T-helper 2 cell treated with Interferon-gamma antibody and Interleukin-4, amounts not matched to agents 100 ng/mL and 5 ng/mL, for 36 hours (primary cell): ENCODE data around the gene PLCG2. TPM values are rescaled to one million over a fixed set of nuclear protein-coding genes. Genes with fewer than 3 reads are reported as not detected.

Experiments
- intact Hi-C: fragments of 100-400 bp; cut with micrococcal nuclease; formaldehyde crosslinking; loops from one replicate; pipeline ENCODE4 v1.15.1; 2023
- total RNA-seq: library from RNA; stranded (reverse); gene quantifications from 2 replicates; pipeline ENCODE4 v1.2.3, GENCODE V29; 2022

PLCG2 gene
- total RNA-seq, 1 donor from 2014 or later, result 4.2 TPM

DNA sequence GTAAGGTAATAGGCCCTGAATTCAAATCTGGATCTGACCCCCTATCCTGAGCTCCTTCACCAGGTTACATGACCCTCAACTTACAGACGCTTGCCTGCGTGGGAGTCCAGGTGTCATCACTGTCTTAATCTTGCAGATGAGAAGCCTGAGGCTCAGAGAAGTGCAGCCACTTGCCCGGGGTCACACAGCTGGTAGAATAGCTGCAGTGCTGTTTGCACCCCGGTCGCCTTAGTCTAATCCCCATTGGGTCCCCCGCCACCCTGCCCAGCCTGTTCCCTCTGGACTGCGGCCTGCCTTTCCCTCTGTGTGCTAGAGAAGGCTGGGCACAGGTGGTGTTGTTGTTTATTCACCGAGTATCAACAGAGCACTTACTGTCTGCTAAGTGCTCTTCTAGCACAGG, 125.2 kb downstream of the PLCG2 start:
- intact Hi-C loops, result no loop called here

DNA sequence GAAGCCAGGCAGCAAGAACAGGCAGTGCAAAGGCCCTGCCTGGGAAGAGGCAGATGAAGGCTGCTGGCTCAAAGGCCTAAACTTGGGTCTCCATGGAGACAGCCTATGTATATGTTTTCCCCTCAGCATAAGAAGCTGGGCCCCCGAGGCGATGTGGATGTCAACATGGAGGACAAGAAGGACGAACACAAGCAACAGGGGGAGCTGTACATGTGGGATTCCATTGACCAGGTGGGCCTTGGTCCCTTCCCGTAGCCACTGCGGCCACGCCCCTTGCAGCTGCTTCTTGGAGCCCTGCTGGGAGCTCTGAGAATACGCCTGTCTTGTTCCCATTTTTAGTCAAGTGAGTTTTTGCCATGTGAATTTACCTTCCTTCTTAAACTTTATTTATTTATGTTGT, 126.2 kb downstream of the PLCG2 start:
- intact Hi-C loops, result no loop called here

DNA sequence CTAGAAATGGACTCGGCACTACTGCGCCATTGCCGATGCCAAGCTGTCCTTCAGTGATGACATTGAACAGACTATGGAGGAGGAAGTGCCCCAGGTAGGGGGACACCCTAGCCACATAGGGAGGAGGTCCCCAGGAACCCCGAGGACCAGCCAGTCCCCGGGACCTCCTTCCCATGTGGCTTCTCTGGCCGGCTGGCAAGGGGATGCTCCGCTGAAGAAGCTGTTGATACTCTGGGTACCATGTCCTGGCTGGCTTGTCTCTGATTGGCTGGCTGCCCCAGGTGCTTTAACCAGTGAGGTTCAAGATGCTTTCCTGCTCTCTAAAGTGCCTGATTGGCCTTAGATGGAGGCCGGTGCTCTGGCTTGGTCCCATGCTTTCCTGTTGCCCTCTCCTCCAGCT, 128.6 kb downstream of the PLCG2 start:
- intact Hi-C loops, result no loop called here

DNA sequence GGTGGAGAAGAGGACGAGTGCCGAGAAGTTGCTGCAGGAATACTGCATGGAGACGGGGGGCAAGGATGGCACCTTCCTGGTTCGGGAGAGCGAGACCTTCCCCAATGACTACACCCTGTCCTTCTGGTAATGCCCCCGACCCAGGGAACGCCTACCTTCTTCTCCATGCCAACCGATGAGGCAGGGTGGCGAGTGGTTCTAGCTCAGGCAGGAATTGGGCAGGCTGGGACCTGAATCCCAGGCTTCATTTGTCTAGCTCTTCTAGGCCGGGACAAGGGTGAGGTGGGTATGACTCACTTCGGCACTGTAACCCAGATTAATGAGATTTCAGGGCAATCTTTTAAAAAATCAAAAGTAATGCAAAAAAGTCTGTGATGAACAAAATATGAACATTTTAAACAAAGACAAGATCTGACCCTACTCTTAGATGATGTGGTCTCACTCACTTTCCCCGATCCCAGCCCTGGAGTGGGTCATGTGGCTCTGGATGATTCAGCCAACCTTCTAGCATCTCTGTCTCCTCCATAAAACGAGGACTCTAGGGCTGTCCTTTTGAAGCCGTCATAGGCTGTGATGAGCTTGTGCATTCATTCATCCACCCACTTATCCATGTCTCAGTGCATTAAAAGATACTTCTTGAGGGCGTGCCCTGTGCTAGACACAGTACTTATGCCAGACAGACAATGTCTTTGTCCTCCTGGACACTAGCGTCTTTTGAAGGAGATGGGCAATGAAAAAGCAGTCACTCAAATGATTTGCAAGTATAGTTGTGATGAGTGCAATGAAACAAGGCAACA, 129.6 kb downstream of the PLCG2 start:
- intact Hi-C loops, result no loop called here

DNA sequence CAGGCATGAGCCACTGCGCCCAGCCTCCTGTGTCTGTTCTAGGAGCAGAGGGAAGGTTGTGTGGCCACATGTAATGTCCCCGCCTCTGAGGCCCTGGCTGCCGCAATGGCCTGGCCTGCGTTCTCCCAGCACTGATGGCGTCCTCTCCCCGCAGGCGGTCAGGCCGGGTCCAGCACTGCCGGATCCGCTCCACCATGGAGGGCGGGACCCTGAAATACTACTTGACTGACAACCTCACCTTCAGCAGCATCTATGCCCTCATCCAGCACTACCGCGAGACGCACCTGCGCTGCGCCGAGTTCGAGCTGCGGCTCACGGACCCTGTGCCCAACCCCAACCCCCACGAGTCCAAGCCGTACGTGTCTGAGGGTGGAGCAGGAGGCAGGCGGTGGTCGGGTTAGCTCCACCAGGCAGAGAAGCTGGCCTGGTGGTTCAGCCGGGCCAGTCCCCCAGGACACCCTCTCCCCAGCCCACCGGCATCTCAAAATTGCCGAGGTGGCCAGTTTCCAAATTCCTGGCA, 131.3 kb downstream of the PLCG2 start:
- intact Hi-C loops, result no loop called here

DNA sequence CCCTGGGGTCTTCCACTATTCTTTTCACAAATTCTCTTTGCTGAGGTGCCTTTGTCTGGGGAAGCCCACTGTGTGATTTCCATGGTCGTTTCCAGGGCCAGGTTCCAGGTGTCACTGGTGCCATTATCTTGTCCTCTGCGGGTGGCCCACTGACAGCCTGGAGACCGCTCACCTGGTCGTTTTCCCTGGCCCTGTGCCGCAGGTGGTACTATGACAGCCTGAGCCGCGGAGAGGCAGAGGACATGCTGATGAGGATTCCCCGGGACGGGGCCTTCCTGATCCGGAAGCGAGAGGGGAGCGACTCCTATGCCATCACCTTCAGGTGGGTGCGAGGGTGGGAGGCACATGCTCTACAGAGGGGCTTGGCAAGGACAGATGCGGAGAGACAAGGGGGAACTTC, 133.3 kb downstream of the PLCG2 start:
- intact Hi-C loops, result no loop called here

DNA sequence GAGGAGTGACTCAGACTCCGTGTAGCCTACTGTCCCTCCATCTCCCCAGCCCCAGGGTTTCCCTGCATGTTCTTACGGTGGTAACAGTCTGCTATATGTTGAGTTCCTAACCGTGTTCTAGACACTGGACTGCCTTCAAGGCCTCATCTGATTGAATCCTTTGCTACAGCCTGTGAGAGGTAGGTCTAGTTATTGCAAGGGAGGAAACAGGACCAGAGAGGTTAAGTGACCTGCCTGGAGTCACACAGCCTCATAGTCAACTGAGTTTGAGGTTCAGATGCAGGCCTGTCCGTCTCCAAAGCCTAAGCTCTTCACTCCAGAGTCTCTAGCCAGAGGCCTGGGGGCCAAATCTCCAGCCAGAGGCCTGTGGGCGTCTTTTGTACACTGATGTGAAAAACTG, 134.1 kb downstream of the PLCG2 start:
- intact Hi-C loops, result no loop called here

DNA sequence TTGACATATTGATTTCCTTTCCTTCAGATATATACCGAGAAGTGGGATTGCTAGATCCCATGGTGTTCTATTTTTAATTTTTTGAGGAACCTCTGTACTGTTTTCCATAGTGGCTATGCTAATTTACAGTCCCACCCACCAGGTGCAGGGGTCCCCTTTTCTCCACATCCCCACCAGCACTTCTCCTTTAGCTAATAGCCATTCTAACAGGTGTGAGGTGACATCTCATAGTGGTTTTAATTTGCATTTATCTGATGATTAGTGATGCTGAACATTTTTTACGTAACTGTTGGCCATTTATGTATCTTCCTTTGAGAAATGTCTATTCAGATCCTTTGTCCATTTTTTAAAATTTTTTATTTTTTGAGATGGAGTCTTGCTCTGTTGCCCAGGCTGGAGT, 138.3 kb downstream of the PLCG2 start:
- intact Hi-C loops, result no loop called here

DNA sequence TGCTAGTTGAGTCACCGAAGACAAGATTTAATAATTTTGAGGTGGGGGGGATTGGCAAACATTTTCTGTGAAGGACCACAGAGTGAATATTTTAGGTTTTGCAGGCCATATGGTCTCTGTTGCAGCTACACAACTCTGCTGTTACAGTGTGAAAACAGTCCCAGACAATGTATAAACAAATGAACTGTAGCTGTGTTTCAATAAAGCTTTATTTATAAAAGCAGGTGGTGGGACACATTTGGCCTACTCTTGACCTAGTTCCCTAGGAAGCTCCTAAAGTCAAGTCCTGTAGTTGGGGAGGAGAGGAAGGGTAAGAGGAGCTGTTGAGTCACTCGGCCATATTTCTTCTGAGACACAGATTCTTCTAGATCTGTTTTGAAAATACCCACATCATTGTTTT, 139.8 kb downstream of the PLCG2 start:
- intact Hi-C loops, result no loop called here

DNA sequence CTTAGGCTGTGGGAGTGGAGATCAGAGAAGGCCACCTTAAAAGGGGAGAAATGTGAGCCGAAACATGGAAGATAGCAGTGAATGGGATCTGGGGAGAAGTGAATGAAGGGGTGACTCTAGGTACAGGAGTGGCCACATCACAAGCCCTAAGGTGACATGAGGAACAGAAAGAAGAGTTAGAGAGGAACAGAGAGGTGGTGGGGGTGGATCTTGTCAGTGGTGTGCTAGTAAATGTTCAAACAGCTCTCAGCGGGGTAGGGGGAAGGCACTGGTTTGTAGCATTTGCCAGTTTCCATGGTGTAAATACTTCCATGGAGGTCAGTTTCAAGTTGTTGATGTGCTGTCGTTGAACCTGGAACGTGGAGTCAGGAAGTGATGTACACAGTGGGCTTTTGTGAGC, 141.4 kb downstream of the PLCG2 start:
- intact Hi-C loops, result no loop called here

DNA sequence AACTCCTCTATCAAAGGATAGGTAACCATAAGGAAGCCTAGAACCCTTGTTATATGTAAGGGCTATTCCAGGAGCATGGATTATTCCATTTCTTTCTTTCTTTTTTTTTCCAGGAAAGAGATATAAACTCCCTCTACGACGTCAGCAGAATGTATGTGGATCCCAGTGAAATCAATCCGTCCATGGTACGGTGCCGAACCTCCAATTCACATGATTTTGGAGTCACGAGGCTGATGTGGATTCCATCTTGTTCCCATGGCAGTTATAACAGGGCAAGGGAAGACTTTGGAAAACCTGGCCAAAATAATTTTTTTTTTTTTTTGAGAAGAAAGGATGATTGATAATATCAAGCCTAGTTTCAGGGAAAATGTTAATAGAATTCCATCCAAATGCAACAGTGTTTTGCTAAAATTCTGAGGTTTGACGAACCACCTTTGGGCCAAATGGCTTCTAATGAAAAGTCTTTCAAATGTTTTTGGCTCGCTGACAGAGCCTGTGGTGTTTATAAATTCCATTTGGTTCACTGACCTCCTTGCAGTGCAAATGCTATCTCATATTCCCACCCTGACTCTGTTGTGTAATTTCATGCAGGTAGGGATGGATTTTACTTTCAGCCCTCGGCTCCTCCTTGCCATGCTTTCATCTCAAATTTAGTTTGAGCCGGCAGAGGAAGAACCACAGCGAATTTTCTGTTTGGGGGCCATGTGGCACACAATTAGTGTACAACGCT, 142.2 kb downstream of the PLCG2 start:
- intact Hi-C loops, result no loop called here

DNA sequence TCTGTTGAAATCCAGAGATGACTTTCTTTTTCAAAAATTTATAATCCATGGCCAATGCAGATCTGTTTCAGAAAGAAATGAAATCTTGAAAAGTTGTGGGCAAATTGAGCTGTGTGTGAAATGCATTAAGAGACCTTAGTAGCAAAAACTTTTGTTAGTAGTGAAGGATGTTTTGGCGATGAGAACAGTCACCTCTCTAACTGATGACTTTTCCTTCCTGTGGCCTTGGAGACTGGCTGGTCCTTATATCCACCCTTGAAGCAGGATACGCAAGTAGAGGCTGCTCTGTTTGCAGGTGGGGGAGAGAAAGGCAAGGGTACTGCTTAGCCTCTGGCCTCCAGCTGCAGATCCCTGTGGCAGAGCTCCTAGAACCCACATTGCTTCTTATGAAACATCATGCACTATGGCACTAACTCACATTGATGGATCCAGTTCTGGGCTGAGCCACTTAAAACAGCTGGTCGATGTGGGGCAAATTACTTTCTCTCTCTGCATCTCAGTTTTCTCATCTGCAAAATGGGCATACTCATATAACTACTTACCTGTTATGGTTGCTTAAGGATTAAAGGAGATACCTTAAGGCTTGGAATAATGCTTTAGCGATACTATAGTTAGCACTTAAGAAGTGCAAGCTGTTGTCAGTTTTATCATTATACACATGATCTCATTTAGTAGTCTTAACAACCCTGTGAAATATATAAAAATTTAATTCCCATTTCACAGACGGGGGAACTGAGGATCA, 142.9 kb downstream of the PLCG2 start:
- intact Hi-C loops, result no loop called here

DNA sequence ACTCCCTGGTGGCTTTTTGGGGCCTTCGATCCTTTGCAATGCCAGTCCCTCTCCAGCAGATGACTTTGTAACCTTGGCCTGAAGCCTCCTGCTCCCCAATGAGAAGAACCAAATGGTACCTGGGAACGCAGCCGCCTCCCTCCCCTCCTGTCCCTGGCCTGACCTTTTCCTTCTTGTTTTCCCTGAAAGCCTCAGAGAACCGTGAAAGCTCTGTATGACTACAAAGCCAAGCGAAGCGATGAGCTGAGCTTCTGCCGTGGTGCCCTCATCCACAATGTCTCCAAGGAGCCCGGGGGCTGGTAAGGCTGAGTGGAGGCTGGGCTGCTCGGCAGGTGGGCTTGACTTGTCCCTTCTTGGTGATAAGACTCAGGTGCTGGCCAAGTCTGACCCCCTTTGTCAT, 144.2 kb downstream of the PLCG2 start:
- intact Hi-C loops, result no loop called here

DNA sequence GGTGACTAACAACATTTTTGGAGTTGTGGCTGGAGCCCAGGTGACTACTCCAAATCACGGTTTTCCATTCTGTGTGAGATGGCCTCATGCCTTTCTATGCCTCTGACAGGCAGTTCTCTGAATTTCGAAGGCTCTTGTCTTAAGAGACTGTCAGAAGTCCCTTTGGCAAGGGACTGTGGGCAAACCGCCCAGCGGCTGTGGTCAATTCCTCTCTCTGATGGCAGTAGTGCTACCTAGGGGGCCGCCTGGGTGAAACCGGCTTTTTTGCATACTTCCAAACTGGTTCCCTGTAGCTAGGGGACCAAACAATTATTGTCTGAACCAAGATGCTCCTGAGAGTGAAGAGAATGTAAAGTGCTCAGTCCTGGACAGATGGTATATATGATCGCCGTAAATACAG, 145.9 kb downstream of the PLCG2 start:
- intact Hi-C loops, result no loop called here

DNA sequence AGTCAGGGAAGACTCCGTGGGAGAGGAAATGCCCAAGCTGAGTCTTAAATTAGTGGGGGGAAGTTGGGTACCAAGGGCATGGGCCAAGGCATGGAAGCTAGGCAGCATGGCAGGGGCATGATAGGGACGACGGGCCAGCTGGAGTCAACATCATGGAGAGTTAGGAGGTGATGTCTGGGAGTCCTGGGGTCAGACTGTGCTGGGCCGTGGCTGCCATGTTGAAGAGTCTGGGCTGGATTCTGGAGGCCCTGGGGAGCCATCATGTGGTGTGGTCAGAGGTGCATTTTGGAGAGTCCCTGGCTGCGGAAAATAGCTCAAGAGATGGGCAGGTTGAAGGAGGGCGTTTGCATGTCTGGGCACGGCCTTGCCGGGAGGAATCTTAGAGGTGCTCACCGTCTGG, 146.9 kb downstream of the PLCG2 start:
- intact Hi-C loops, result no loop called here

DNA sequence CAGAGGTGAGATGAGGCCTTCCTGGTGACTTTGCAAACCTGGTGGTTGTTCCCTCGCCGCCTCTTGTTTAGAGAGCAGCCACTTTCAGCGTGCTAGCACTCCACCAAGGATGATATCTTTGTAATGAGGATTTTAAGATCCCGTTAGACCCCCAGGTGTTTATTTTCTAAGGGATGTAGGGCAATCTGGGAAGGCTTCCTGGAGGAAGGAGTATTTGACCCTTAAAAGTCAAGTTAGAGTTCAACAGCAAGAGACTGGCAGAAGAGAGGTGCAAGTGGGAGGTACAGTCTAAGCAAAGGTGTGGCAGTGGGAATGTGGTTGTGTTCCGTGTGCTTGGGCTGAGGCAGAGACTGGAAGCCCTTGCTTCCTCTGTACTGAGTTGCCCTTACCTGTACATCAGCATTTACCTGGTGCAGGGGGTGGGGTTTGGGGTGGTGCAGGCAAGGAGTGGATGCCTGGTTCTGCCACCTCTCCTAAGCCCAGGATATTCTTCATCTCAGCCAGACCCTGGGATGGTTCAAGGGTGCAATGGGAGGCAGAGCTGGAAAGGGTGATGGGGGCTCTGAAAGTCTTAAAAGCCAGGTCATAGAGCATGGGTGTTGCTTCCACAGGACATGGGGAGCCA, 148.6 kb downstream of the PLCG2 start:
- intact Hi-C loops, result no loop called here

DNA sequence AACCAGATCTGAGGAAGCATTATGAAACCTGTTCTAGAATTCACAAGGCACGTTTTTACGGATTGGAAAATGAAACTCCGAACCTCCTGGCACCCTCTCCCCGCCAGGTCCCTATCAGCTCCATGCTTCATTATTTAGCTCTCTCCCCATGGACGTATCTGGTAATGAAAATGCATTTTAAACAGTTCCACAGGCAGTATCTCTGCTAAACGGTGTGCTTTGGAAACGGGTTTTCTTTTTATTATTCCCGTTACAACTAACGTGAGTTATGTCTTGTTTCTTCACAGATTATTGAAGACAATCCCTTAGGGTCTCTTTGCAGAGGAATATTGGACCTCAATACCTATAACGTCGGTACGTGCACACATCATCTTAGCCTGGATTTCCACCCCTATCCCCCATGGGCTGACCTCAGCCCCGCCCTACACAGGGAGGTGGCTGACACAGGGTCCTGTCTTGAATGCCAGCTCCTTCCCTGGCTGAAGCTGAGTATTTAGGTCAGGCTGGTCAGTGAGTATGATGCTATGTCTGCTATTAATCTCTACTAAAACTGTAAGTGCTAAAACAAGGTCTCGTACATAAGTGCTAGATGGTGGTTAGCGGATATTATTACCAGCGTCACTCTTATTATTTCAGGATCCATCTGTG, 149.3 kb downstream of the PLCG2 start:
- intact Hi-C loops, result no loop called here

DNA sequence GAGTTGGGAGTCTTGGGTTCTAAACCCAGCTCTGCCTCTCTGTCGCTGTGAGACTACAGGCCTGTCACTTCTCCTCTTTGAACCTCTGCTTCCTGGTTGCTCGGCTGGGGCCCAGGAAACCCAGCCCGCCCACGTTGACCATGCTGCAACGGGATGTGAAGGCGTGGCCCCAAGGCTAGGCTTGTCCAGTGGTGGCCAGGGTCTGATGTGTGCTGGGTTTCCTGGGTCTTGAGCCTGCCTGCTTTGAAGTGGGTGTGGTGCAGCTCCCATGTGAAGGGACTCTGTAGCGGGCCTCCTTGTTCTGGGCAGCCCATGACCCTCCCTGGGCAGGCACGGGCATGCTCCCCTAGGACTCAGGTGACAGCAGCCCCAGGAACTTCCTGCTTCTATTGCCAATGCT, 149.9 kb downstream of the PLCG2 start:
- intact Hi-C loops, result no loop called here

DNA sequence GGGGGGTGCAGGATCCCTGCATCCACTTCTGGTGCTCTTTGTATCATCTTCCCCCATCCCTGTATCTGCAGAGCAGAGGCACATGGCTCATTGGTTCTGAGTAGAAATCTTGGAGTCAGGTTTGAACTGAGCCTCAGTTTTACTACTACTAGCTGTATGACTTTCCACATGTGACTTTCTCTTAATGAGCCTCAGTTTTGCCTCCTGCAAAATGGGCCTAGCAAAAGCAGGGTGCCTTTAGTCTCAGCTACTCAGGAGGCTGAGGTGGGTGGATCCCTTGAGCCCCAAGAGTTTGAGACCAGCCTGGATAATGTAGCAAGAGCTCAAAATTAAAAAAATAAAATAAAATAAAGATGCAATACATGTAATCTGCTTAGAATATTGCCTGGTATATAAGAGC, 150.8 kb downstream of the PLCG2 start:
- intact Hi-C loops, result no loop called here

DNA sequence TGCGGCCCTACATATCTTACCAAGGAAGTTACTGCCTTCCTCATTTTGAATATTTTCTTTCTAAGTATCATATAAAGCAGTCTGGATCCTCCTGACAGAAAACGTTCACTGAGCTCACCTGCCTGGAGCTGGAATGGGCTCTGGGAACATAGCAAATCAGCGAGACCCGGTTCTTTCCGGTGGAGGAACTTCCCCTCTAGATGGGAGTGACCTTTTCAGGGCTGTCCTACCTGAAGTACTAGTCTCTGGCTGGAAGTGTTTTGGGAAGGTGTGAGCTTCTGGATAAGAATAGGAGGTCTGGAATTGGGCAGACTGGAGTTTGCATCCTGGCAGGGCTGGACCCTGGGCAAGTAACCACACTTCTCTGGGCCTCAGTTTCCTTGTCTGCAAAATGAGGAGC, 152.8 kb downstream of the PLCG2 start:
- intact Hi-C loops, result no loop called here

DNA sequence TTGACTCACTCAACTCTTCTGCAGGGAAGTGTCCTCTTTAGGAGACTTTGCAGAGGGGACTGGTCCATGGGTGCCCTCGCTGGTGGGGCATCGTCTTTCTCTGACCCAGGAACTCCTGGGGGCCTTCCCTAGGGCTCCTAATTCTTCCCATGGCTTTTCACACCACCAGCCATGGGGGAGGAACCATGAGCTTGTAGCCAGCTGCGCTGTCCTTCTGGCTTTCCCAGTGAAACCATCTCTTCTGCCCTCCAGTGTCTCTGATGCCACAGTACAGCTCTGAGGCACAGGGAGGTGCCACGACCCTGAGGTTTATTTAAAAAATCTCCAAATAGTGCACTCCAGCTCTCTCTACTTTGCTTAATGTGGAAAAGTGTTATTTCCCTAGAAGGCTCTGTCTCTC, 153.6 kb downstream of the PLCG2 start:
- intact Hi-C loops, result no loop called here
